D721Med (cell line): ENCODE measurements around the gene ESX1.

Experiments used
- DNase-seq: peaks from one replicate; pipeline ENCODE4 v3.0.0; 2011; ENCODE audit warnings: low spot score; ENCODE audit not compliant: insufficient read length
- FAIRE-seq: peaks from 2 replicates; lab custom pipeline; 2011; peaks lifted over from hg19 to GRCh38; lab: Jason Lieb, UNC
- CTCF ChIP-seq: IDR thresholded peaks from 2 replicates; pipeline ENCODE4 v1.5.1; 2012; ENCODE audit warnings: mild to moderate bottlenecking, control low read depth; ENCODE audit not compliant: insufficient read depth; ENCODE audit errors: missing control alignments

Gene ESX1

DNA sequence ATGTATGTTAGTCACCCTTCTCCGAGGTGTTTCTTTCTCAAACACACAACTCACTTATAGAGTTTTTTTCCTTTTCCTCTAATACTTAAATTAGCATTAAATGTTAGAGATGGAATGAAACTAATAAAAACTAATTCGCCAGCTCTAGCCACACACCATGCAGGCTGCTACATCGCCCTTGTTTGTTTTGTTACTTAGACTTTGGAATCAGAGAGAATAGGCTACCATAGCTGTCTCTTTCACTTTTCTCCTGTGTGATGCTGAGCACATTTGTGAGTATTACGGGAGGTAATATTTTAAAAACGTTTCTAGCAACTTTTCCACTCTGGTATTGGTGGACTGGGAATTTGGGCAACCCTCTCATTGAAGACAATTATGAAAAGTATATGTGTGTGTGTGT lies 43.5 kb downstream of the ESX1 start:
- FAIRE-seq: no peak
- no peak for DNase-seq
- no peak for TF ChIP-seq CTCF

DNA sequence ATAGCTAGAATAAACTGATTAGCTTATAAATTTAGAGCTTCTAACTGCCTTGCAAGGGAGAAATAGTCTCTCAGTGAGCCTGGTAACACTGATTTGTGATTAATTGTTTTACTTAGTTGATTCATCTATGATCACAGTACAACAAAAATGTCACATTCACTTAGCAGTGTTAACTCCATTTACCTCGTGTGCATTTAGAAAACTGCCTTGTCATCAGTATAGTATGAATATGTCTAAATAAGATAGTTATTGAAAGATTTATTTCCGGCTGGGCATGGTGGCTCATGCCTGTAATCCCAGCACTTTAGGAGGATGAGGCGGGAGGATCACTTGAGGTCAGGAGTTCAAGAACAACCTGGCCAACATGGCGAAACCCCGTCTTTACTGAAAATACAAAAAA lies 49.2 kb downstream of the ESX1 start:
- DNase-seq (no peak), FAIRE-seq (no peak)
- no peak for TF ChIP-seq CTCF
